ENCODE measurements around the gene AGMAT.

The AGMAT gene

GRCh38 chr1:15577691-15578090, 7.2 kb downstream of the AGMAT start:
- no peak overlapping the region for H4K8ac ChIP-seq (ENCODE audit: low read depth, low read length)
- H2AFZ ChIP-seq (ENCODE audit: low read length), result no peak overlapping the region
- H3K23ac ChIP-seq (ENCODE audit: low read depth, low read length, poor library complexity), result no peak overlapping the region
- no peak overlapping the region for H2AK5ac ChIP-seq (ENCODE audit: low read depth, low read length)
- no peak overlapping the region for H3K4me2 ChIP-seq (ENCODE audit: insufficient read depth, low read length, poor library complexity, severe bottlenecking)
- H3K9me3 ChIP-seq (replicated peaks in 1 of 2; ENCODE audit: control insufficient read depth in 2 of 2, insufficient read depth in 1 of 2, low read depth in 1 of 2, low read length in 2 of 2), result no peaks in the 10 kb centered on the region
- no peak for DNase-seq (ENCODE audit: low spot score)
- no peak overlapping the region for H3K9ac ChIP-seq (ENCODE audit: low read depth, low read length, poor library complexity)
- no CpG with 5 or more reads among the region's 4 CpGs for WGBS, 2 donors (ENCODE audit: extremely low coverage in 2 of 2, insufficient read length in 2 of 2, insufficient replicate concordance in 1 of 2)
- H2BK120ac ChIP-seq (ENCODE audit: low read depth, low read length), result no peak overlapping the region
- H3K14ac ChIP-seq (ENCODE audit: low read length), result no peak overlapping the region
- no peaks in the 10 kb centered on the region for H3K79me1 ChIP-seq (ENCODE audit: low read depth, low read length)
- no peak overlapping the region for H3K4me3 ChIP-seq (ENCODE audit: low read length in 2 of 2)
- no peak overlapping the region for H2BK12ac ChIP-seq (ENCODE audit: low read length)
- no peak overlapping the region for H4K91ac ChIP-seq (ENCODE audit: low read depth, low read length, poor library complexity)
- H3K4me1 ChIP-seq (ENCODE audit: control insufficient read depth in 2 of 2, insufficient read depth in 1 of 2, low read depth in 1 of 2, low read length in 2 of 2), result peaks cover 3 to 13% of the 10 kb centered on the region in 2 donors
- peaks cover 2 to 10% of the 10 kb centered on the region in 2 donors for H3K36me3 ChIP-seq (replicated peaks in 1 of 2; ENCODE audit: control insufficient read depth in 2 of 2, insufficient read depth in 2 of 2, low read length in 2 of 2)
- H3K27ac ChIP-seq (replicated peaks; ENCODE audit: low read length), result no peak overlapping the region
- no peaks in the 10 kb centered on the region for H3K27me3 ChIP-seq (ENCODE audit: control insufficient read depth in 3 of 3, insufficient read depth in 3 of 3, low read depth in 1 of 3, low read length in 3 of 3)
- H2BK5ac ChIP-seq (ENCODE audit: low read length), result no peak overlapping the region
- no peak overlapping the region for H3K18ac ChIP-seq (ENCODE audit: low read length)
- no peak overlapping the region for H2BK15ac ChIP-seq (ENCODE audit: low read length)
- no peak overlapping the region for H3K4ac ChIP-seq (ENCODE audit: low read length)

- Histone ChIP-seq H3K9ac (ENCODE audit: low read depth, low read length, poor library complexity) (no peak overlapping the region), H4K91ac (ENCODE audit: low read depth, low read length, poor library complexity) (no peak overlapping the region)
- no CpG with 5 or more reads among the region's 7 CpGs for WGBS, 2 donors (ENCODE audit: extremely low coverage in 2 of 2, insufficient read length in 2 of 2, insufficient replicate concordance in 1 of 2)
Observed at GRCh38 chr1:15575549-15576150, 9.2 kb downstream of the AGMAT start.

DNA sequence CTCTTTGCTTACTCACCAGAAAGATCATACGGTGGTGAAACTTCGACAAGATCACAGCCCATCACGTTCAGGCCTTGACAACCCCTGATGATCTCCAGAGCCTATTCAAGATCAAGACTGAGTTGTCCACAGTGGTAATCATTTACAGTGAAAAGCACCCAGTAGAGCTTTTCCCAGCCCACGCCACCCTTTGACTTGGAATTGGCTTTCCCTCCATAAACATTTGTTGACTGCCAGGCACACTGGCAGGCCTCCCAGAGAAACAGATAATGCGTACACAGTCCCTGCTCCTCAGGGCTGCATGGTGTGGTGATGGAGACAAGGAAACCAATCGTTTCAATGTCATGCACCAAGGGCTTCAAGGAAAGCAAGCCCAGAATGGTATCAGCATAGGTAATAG, 10.1 kb downstream of the AGMAT start:
- no peak overlapping the region for H3K18ac ChIP-seq (ENCODE audit: low read length)
- no CpG with 5 or more reads among the region's 6 CpGs for WGBS, 2 donors (ENCODE audit: extremely low coverage in 2 of 2, insufficient read length in 2 of 2, insufficient replicate concordance in 1 of 2)
- H3K36me3 ChIP-seq (replicated peaks in 1 of 2; ENCODE audit: control insufficient read depth in 2 of 2, insufficient read depth in 2 of 2, low read length in 2 of 2), result peaks cover 2 to 31% of the 10 kb centered on the region in 2 donors
- H3K4me2 ChIP-seq (ENCODE audit: insufficient read depth, low read length, poor library complexity, severe bottlenecking), result no peak overlapping the region
- H3K4ac ChIP-seq (ENCODE audit: low read length), result no peak overlapping the region
- no peak overlapping the region for H3K23ac ChIP-seq (ENCODE audit: low read depth, low read length, poor library complexity)
- H3K27ac ChIP-seq (replicated peaks; ENCODE audit: low read length), result no peak overlapping the region
- peaks cover under 1 to 10% of the 10 kb centered on the region in 2 donors for H3K4me1 ChIP-seq (ENCODE audit: control insufficient read depth in 2 of 2, insufficient read depth in 1 of 2, low read depth in 1 of 2, low read length in 2 of 2)
- no peak overlapping the region for H4K91ac ChIP-seq (ENCODE audit: low read depth, low read length, poor library complexity)
- H3K14ac ChIP-seq (ENCODE audit: low read length), result no peak overlapping the region
- no peak overlapping the region for H2BK5ac ChIP-seq (ENCODE audit: low read length)
- no peaks in the 10 kb centered on the region for H3K9me3 ChIP-seq (replicated peaks in 1 of 2; ENCODE audit: control insufficient read depth in 2 of 2, insufficient read depth in 1 of 2, low read depth in 1 of 2, low read length in 2 of 2)
- H2AK5ac ChIP-seq (ENCODE audit: low read depth, low read length), result no peak overlapping the region
- no peak overlapping the region for H2BK12ac ChIP-seq (ENCODE audit: low read length)
- no peak overlapping the region for H2BK15ac ChIP-seq (ENCODE audit: low read length)
- no peaks in the 10 kb centered on the region for H3K79me1 ChIP-seq (ENCODE audit: low read depth, low read length)
- H3K9ac ChIP-seq (ENCODE audit: low read depth, low read length, poor library complexity), result no peak overlapping the region
- H3K4me3 ChIP-seq (ENCODE audit: low read length in 2 of 2), result no peak overlapping the region
- H2AFZ ChIP-seq (ENCODE audit: low read length), result no peak overlapping the region
- H4K8ac ChIP-seq (ENCODE audit: low read depth, low read length), result no peak overlapping the region
- DNase-seq (ENCODE audit: low spot score), result no peak
- H2BK120ac ChIP-seq (ENCODE audit: low read depth, low read length), result no peak overlapping the region
- H3K27me3 ChIP-seq (ENCODE audit: control insufficient read depth in 3 of 3, insufficient read depth in 3 of 3, low read depth in 1 of 3, low read length in 3 of 3), result no peaks in the 10 kb centered on the region

More at GRCh38 chr1:15575549-15576150, 9.2 kb downstream of the AGMAT start:
- no peak overlapping the region for H3K27ac ChIP-seq (replicated peaks; ENCODE audit: low read length)
- peaks cover 3 to 13% of the 10 kb centered on the region in 2 donors for H3K4me1 ChIP-seq (ENCODE audit: control insufficient read depth in 2 of 2, insufficient read depth in 1 of 2, low read depth in 1 of 2, low read length in 2 of 2)
- H2BK5ac ChIP-seq (ENCODE audit: low read length), result no peak overlapping the region
- no peak overlapping the region for H4K8ac ChIP-seq (ENCODE audit: low read depth, low read length)
- no peak overlapping the region for H2BK120ac ChIP-seq (ENCODE audit: low read depth, low read length)
- DNase-seq (ENCODE audit: low spot score), result no peak
- no peak overlapping the region for H3K14ac ChIP-seq (ENCODE audit: low read length)
- peaks cover 2 to 22% of the 10 kb centered on the region in 2 donors for H3K36me3 ChIP-seq (replicated peaks in 1 of 2; ENCODE audit: control insufficient read depth in 2 of 2, insufficient read depth in 2 of 2, low read length in 2 of 2)
- no peak overlapping the region for H3K18ac ChIP-seq (ENCODE audit: low read length)
- no peak overlapping the region for H2BK15ac ChIP-seq (ENCODE audit: low read length)
- no peak overlapping the region for H3K4me2 ChIP-seq (ENCODE audit: insufficient read depth, low read length, poor library complexity, severe bottlenecking)
- no peak overlapping the region for H2AFZ ChIP-seq (ENCODE audit: low read length)
- H3K23ac ChIP-seq (ENCODE audit: low read depth, low read length, poor library complexity), result no peak overlapping the region
- no peaks in the 10 kb centered on the region for H3K27me3 ChIP-seq (ENCODE audit: control insufficient read depth in 3 of 3, insufficient read depth in 3 of 3, low read depth in 1 of 3, low read length in 3 of 3)
- no peak overlapping the region for H3K4me3 ChIP-seq (ENCODE audit: low read length in 2 of 2)
- no peaks in the 10 kb centered on the region for H3K79me1 ChIP-seq (ENCODE audit: low read depth, low read length)
- no peak overlapping the region for H3K4ac ChIP-seq (ENCODE audit: low read length)
- no peaks in the 10 kb centered on the region for H3K9me3 ChIP-seq (replicated peaks in 1 of 2; ENCODE audit: control insufficient read depth in 2 of 2, insufficient read depth in 1 of 2, low read depth in 1 of 2, low read length in 2 of 2)
- no peak overlapping the region for H2AK5ac ChIP-seq (ENCODE audit: low read depth, low read length)
- H2BK12ac ChIP-seq (ENCODE audit: low read length), result no peak overlapping the region

- no CpG with 5 or more reads among the region's 9 CpGs for WGBS, 2 donors (ENCODE audit: extremely low coverage in 2 of 2, insufficient read length in 2 of 2, insufficient replicate concordance in 1 of 2)
- no peak overlapping the region for H3K9ac ChIP-seq (ENCODE audit: low read depth, low read length, poor library complexity)
Observed at GRCh38 chr1:15573477-15573876, 11.4 kb downstream of the AGMAT start.

More at GRCh38 chr1:15573477-15573876, 11.4 kb downstream of the AGMAT start:
- no peak overlapping the region for H2AFZ ChIP-seq (ENCODE audit: low read length)
- no peak overlapping the region for H3K14ac ChIP-seq (ENCODE audit: low read length)
- DNase-seq (ENCODE audit: low spot score), result no peak
- no peaks in the 10 kb centered on the region for H3K79me1 ChIP-seq (ENCODE audit: low read depth, low read length)
- H2BK12ac ChIP-seq (ENCODE audit: low read length), result no peak overlapping the region
- no peak overlapping the region for H3K4me3 ChIP-seq (ENCODE audit: low read length in 2 of 2)
- no peak overlapping the region for H2BK15ac ChIP-seq (ENCODE audit: low read length)
- H3K27me3 ChIP-seq (ENCODE audit: control insufficient read depth in 3 of 3, insufficient read depth in 3 of 3, low read depth in 1 of 3, low read length in 3 of 3), result no peaks in the 10 kb centered on the region
- H3K27ac ChIP-seq (replicated peaks; ENCODE audit: low read length), result no peak overlapping the region
- no peak overlapping the region for H2AK5ac ChIP-seq (ENCODE audit: low read depth, low read length)
- no peak overlapping the region for H4K91ac ChIP-seq (ENCODE audit: low read depth, low read length, poor library complexity)
- no peak overlapping the region for H3K4me2 ChIP-seq (ENCODE audit: insufficient read depth, low read length, poor library complexity, severe bottlenecking)
- H3K18ac ChIP-seq (ENCODE audit: low read length), result no peak overlapping the region
- H3K36me3 ChIP-seq (replicated peaks in 1 of 2; ENCODE audit: control insufficient read depth in 2 of 2, insufficient read depth in 2 of 2, low read length in 2 of 2), result peaks cover 9 to 44% of the 10 kb centered on the region in 2 donors
- no peak overlapping the region for H2BK5ac ChIP-seq (ENCODE audit: low read length)
- H2BK120ac ChIP-seq (ENCODE audit: low read depth, low read length), result no peak overlapping the region
- H3K4ac ChIP-seq (ENCODE audit: low read length), result no peak overlapping the region
- H3K4me1 ChIP-seq (ENCODE audit: control insufficient read depth in 2 of 2, insufficient read depth in 1 of 2, low read depth in 1 of 2, low read length in 2 of 2), result no peaks in the 10 kb centered on the region
- H4K8ac ChIP-seq (ENCODE audit: low read depth, low read length), result no peak overlapping the region
- no peaks in the 10 kb centered on the region for H3K9me3 ChIP-seq (replicated peaks in 1 of 2; ENCODE audit: control insufficient read depth in 2 of 2, insufficient read depth in 1 of 2, low read depth in 1 of 2, low read length in 2 of 2)
- H3K23ac ChIP-seq (ENCODE audit: low read depth, low read length, poor library complexity), result no peak overlapping the region

Data from neuronal stem cell (in vitro differentiated cells).